D721Med (cell line): ENCODE results near the gene HELZ2.
"Not testable (repeated sequence)": the region's sequence is repeated elsewhere in the genome, so short reads cannot be mapped to it uniquely, and the experiment has no call there.

Experiments
- DNase-seq: peaks from one replicate; pipeline ENCODE4 v3.0.0; 2011; ENCODE audit warnings: low spot score; ENCODE audit not compliant: insufficient read length
- FAIRE-seq: peaks from 2 replicates; lab custom pipeline; 2011; peaks lifted over from hg19 to GRCh38; lab: Jason Lieb, UNC
- TF ChIP-seq, protein P1 (sequence below): IDR thresholded peaks from 2 replicates; pipeline ENCODE4 v1.5.1; 2012; ENCODE audit warnings: mild to moderate bottlenecking, control low read depth; ENCODE audit not compliant: insufficient read depth; ENCODE audit errors: missing control alignments

Gene HELZ2

DNA sequence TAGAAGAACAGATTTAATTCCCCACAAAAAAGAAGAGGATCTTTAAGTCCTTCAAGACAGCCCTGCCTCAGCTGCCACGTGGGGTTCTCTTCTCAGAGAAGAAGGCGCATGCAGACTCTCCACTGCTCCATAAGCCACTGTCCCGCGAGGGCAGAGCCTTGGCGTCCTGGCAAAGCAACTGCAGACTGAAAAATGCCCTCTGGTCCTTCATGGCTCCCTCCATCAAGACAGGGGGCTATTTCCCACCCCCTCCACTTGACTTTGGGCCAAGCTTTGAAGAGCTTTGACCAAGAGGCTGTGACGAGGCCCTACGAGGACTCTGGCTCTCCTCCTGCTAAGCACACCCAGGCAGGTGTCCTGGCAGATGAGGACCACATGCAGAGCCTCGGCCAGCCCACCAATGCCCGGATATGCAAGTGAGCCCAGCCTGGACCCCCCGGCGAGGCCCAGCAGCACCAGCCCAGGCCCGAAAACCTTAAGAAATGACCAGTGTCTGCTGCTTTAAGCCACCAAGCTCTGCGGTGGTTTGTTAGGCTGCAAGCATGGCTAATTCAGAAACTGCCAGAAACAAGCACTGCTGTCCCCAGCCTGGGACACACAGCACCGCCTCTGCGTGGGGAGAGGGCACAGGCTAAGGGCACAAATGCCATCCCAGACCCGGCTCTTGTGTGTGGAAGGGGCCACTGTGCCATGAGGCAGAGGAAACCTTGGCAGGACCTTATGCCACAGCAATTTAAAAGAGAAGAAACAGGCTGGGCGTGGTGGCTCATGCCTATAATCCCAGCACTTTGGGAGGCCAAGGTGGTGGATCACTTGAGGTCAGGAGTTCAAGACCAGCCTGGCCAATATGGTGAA, 36.8 kb upstream of the HELZ2 start:
- TF ChIP-seq, protein P1, sequence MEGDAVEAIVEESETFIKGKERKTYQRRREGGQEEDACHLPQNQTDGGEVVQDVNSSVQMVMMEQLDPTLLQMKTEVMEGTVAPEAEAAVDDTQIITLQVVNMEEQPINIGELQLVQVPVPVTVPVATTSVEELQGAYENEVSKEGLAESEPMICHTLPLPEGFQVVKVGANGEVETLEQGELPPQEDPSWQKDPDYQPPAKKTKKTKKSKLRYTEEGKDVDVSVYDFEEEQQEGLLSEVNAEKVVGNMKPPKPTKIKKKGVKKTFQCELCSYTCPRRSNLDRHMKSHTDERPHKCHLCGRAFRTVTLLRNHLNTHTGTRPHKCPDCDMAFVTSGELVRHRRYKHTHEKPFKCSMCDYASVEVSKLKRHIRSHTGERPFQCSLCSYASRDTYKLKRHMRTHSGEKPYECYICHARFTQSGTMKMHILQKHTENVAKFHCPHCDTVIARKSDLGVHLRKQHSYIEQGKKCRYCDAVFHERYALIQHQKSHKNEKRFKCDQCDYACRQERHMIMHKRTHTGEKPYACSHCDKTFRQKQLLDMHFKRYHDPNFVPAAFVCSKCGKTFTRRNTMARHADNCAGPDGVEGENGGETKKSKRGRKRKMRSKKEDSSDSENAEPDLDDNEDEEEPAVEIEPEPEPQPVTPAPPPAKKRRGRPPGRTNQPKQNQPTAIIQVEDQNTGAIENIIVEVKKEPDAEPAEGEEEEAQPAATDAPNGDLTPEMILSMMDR, result no peak
- DNase-seq, result no peak
- FAIRE-seq, result no peak

DNA sequence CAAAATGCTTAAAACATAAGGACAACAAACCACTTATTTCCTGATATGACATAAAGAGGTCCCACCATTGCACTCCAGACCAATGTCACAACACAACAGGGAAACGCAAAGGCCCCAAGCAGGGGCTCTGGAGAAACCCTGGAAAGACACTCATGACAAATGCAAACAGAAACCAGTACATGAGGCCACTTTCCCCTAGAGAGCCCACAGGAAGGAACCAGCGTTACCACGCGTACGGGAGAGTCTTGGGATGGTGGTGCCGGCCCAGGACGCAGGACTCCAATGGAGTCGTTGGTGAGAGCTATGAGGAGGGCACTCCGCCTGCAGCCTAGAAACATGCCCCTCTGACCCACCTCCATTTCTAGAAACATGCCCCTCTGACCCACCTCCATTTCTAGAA, 32.6 kb upstream of the HELZ2 start:
- no peak for FAIRE-seq
- DNase-seq, result no peak
- TF ChIP-seq, protein P1, result no peak

DNA sequence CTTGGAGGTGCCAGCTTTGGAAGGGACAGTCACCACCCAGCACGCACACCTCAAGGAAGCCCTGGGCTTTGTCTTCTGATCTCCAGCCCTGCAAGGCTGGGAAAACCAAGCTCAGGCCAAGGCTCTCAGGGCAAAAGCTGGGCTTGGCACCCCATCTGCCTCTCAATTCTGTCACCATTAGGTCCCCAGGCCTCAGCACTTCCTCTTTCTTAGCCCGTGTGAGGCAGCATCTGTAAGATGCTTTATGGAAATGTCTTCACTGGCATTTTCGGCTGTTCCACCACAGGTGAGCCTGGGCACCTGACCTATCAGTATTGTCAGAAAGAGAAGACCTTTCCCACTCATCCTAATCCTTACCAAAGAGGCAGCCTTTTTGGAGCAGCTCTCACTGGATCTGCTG, 28.3 kb upstream of the HELZ2 start:
- no peak for FAIRE-seq
- DNase-seq, result no peak
- TF ChIP-seq, protein P1, result no peak

DNA sequence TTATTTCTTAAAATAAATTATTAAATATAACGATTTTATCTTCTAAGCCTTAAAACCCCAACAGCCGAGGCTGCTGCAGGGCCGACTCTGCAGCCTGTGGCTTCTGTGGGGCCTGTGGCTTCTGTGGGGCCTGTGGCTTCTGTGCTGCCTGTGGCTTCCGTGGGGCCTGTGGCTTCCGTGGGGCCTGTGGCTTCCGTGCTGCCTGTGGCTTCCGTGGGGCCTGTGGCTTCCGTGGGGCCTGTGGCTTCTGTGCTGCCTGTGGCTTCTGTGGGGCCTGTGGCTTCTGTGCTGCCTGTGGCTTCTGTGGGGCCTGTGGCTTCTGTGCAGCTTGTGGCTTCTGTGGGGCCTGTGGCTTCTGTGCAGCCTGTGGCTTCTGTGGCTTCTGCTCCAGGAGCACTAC, 27.6 kb upstream of the HELZ2 start:
- not testable (repeated sequence) for DNase-seq, FAIRE-seq

DNA sequence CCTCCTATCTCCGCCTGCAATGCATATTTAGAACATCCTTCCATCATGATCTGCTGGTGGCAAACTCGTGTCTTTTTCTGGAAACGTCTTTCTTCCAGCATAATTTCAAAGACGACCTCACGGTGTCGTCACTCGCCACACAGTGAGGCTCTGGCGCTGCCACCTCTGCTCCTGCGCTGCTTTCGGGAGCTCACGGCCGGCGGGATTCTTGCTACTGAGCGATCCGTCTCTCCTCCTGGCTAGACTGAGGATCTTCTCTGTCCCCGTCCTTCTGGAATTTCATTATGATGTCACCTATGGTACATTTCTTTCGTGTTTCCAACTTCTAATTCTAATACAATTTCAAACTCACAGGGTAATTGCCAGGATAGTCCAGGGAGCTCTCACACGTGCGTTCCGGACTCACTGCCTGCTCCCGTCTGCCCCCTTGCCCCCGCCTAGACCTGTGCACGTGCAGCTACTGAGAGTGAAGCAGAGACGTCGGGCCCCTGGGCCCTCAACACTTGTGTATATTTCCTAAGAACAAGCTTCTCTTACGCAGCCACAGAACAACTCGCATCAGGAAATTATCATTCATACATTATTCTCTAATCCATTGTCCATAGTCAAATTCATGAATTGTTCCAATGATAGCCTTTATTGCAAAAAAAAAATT, 25.5 kb upstream of the HELZ2 start:
- DNase-seq (no peak), FAIRE-seq (no peak)
- TF ChIP-seq, protein P1, result no peak

DNA sequence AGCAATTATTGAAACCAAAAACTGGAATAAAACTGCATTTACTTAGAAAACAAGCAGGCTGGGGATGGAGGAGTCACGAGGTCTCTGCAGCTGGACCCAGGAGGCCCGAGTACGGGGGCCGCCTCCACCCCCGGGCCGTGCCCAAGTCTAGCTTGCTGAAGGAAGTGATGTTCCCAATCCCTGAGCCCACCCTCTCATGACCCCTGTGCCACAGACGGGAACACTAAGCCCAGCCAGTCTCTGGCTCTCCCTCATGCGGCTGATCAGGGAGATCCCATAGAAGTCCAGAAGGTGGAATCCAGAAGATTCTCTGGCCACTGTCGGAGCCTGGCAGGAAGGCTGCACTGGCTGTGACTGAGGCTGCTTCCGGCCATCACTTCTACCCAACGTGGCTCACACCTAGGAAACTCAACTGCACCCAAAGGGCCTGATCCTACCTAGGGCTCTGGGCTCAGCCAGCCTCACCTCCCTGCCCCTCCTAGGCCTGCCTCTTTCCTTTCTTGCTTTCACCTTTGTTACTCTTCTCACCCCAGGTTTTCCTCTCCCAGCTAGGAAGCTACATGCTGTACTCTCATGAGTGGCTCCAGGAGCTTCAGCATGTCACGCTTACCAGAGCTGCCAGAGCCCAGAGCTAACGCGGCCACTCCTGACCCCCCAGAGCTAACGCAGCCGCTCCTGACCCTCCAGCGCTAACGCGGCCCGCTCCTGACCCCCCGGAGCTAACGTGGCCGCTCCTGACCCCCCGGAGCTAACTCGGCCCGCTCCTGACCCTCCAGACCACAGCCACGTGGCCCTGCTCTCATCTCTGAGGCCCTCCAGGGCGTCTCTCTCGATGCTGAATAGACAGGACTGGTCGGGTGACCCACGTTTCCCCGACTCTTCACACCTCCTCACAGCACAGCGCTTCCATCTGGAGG, 24.7 kb upstream of the HELZ2 start:
- TF ChIP-seq, protein P1, result no peak
- DNase-seq (no peak), FAIRE-seq (no peak)

DNA sequence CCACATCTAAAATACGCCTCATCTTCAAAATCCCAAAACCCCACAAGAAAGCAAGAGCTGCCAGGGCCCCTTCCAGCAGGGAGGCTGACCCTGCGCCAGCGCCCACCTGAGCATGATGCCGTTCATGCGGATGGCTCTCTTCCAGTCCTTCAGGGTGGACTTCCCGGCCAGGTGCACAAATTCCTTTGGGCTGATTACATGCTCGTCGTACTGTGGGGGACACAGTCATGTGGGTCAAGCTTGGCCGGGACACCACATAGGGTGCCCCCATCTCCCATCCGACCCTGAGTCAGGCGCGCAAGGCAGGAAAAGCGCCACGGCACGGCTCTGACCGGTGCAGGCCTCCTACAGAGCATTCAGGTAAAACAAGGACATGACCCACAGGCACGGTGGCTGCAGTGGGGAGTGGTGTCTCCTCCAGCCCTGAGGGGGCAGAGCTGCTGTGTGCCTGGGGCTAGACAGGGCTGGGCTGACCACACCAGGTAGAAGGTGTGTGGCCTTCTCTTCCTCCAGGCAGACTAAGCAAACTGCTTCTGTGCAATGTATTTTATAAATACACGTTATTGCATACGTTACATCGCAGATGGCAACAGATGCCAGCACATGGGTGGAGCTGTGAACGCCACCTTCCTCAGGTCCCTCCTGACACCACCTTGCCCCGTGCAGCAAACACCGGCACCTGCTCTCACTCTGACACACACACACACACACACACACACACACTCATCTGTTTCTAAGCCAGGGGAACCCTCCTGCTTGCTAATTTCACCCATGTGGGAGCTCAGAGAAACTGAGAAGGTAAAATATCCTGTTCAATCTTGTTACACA, 23.8 kb upstream of the HELZ2 start:
- TF ChIP-seq, protein P1, result no peak
- FAIRE-seq (no peak), DNase-seq (no peak)
